Caco-2 (cell line): ENCODE results near the gene REPS1. TPM values are rescaled to one million over a fixed set of nuclear protein-coding genes. Genes with fewer than 3 reads are reported as not detected.

Source experiments
- BruUV-seq: library from RNA; stranded (reverse); fragments of 400-500 nt; replicated peaks from 2 replicates; lab custom pipeline; 2021; lab: Mats Ljungman, UMichigan
- CTCF ChIA-PET: fragments of 300-600 bp; sonication (Branson Sonifier 250); formaldehyde crosslinking; loops from one replicate; lab custom pipeline; 2022; ENCODE audit warnings: antibody characterized with exemption; lab: Charles Lee
- POLR2A ChIA-PET: fragments of 300-600 bp; sonication (Branson Sonifier 250); formaldehyde crosslinking; loops from one replicate; lab custom pipeline; 2022; ENCODE audit warnings: antibody characterized with exemption; lab: Charles Lee
- DNase-seq, 2 experiments: peaks; one replicate each; pipeline versions ENCODE4 v3.0.0 to v3.0.0-alpha.2; 2020 to 2022
- H3K27me3 ChIP-seq: replicated peaks from 2 replicates; pipeline ENCODE4 v1.6.0; 2011; ENCODE audit warnings: low read length; ENCODE audit not compliant: control insufficient read depth, insufficient read depth
- H3K36me3 ChIP-seq: 2 replicates; pipeline ENCODE4 v1.5.1; 2011; ENCODE audit warnings: low read length; ENCODE audit not compliant: control insufficient read depth, insufficient read depth
- H3K4me1 ChIP-seq: fragments of 250-450 bp; sonication (Bioruptor Pico); 2 replicates; pipeline ENCODE4 v1.5.1; 2020; ENCODE audit warnings: mild to moderate bottlenecking
- H3K4me3 ChIP-seq: 2 replicates; pipeline ENCODE4 v1.5.1; 2011; ENCODE audit warnings: low read depth, mild to moderate bottlenecking, control low read depth, low read length
- H3K9me3 ChIP-seq: fragments of 250-450 bp; sonication (Bioruptor Pico); 2 replicates; pipeline ENCODE4 v1.5.1; 2020; ENCODE audit warnings: mild to moderate bottlenecking, moderate library complexity
- H3K27ac Mint-ChIP-seq: one replicate; pipeline ENCODE4 v1.8.0; 2022; ENCODE audit warnings: mixed read lengths; ENCODE audit not compliant: unreplicated experiment
- H3K27me3 Mint-ChIP-seq: one replicate; pipeline ENCODE4 v1.8.0; 2022; ENCODE audit warnings: mixed read lengths; ENCODE audit not compliant: insufficient read depth, unreplicated experiment
- H3K36me3 Mint-ChIP-seq: one replicate; pipeline ENCODE4 v1.8.0; 2022; ENCODE audit warnings: mild to moderate bottlenecking, mixed read lengths; ENCODE audit not compliant: insufficient read depth, unreplicated experiment
- H3K4me1 Mint-ChIP-seq: one replicate; pipeline ENCODE4 v1.8.0; 2022; ENCODE audit warnings: low read depth, mixed read lengths; ENCODE audit not compliant: unreplicated experiment
- H3K4me3 Mint-ChIP-seq: one replicate; pipeline ENCODE4 v1.8.0; 2022; ENCODE audit warnings: mild to moderate bottlenecking, moderate library complexity, mixed read lengths; ENCODE audit not compliant: unreplicated experiment
- H3K9me3 Mint-ChIP-seq: one replicate; pipeline ENCODE4 v1.8.0; 2022; ENCODE audit warnings: mixed read lengths; ENCODE audit not compliant: unreplicated experiment
- CTCF ChIP-seq, 2 experiments: fragments of 200-600 bp in 1 of 2; IDR thresholded peaks; 1 replicate in 1 of 2; 2 replicates in 1 of 2; pipeline versions ENCODE4 v1.5.1 to v1.8.0; 2011 to 2022; ENCODE audit warnings: antibody characterized with exemption in 1 of 2, control low read depth in 1 of 2, inconsistent platforms in 1 of 2, low read depth in 1 of 2, low read length in 1 of 2, mild to moderate bottlenecking in 1 of 2, moderate library complexity in 1 of 2; ENCODE audit not compliant: insufficient read depth in 1 of 2, severe bottlenecking in 1 of 2, unreplicated experiment in 1 of 2
- intact Hi-C: fragments of 100-400 bp; cut with micrococcal nuclease; formaldehyde crosslinking; loops from one replicate; pipeline ENCODE4 v1.10.0; 2022; ENCODE audit not compliant: unreplicated experiment
- total RNA-seq: library from RNA; stranded (reverse); gene quantifications from 2 replicates; pipeline ENCODE4 v1.2.3, GENCODE V29; 2022

REPS1 gene
- total RNA-seq, 1 experiment from 2014 or later, result 74.1 TPM

- no peak overlapping the region for H3K4me3 Mint-ChIP-seq
- no peak overlapping the region for H3K4me3 ChIP-seq
- H3K9me3 ChIP-seq, result no peaks in the 10 kb centered on the region
- CTCF ChIA-PET, result no interaction called here
- H3K27me3 ChIP-seq, result no peaks in the 10 kb centered on the region
- no peaks in the 10 kb centered on the region for H3K36me3 ChIP-seq
- H3K27me3 Mint-ChIP-seq, result no peaks in the 10 kb centered on the region
- H3K36me3 Mint-ChIP-seq, result no peaks in the 10 kb centered on the region
- DNase-seq, result no peak
- intact Hi-C loops, result no loop called here
- H3K4me1 ChIP-seq, result 0 out of 2 replicates have a peak, but pooled peaks cover 10% of the 10 kb centered on the region
- H3K4me1 Mint-ChIP-seq, result peaks cover 6% of the 10 kb centered on the region
- no peak for TF ChIP-seq CTCF (IDR thresholded peaks at IDR 0.05; ENCODE audit: insufficient read depth in 1 of 2, low read depth in 1 of 2, low read length in 1 of 2, severe bottlenecking in 1 of 2, unreplicated experiment in 1 of 2)
- no TSS peak for BruUV-seq
- POLR2A ChIA-PET, result no interaction called here
- H3K9me3 Mint-ChIP-seq, result no peaks in the 10 kb centered on the region
- no peak overlapping the region for H3K27ac Mint-ChIP-seq
Observed at GRCh38 chr6:139007428-139007827, 19.4 kb upstream of the REPS1 start.

- Histone ChIP-seq H3K4me3 (no peak overlapping the region), H3K4me1 (0 out of 2 replicates have a peak, but pooled peaks cover 10% of the 10 kb centered on the region), H3K36me3 (no peaks in the 10 kb centered on the region), H3K27me3 (no peaks in the 10 kb centered on the region), H3K9me3 (no peaks in the 10 kb centered on the region)
- no peaks in the 10 kb centered on the region for H3K27me3 Mint-ChIP-seq
- no peak for TF ChIP-seq CTCF (IDR thresholded peaks at IDR 0.05; ENCODE audit: insufficient read depth in 1 of 2, low read depth in 1 of 2, low read length in 1 of 2, severe bottlenecking in 1 of 2, unreplicated experiment in 1 of 2)
- no peak overlapping the region for H3K27ac Mint-ChIP-seq
- ChIA-PET CTCF (no interaction called here), POLR2A (no interaction called here)
- intact Hi-C loops, result no loop called here
- DNase-seq, result no peak
- H3K4me1 Mint-ChIP-seq, result peaks cover 6% of the 10 kb centered on the region
- no peaks in the 10 kb centered on the region for H3K36me3 Mint-ChIP-seq
- BruUV-seq, result no TSS peak
- H3K9me3 Mint-ChIP-seq, result no peaks in the 10 kb centered on the region
- no peak overlapping the region for H3K4me3 Mint-ChIP-seq
Observed at GRCh38 chr6:139006477-139006876, 18.4 kb upstream of the REPS1 start.

- Histone ChIP-seq H3K36me3 (no peaks in the 10 kb centered on the region), H3K4me3 (no peak overlapping the region), H3K27me3 (no peaks in the 10 kb centered on the region), H3K9me3 (no peaks in the 10 kb centered on the region), H3K4me1 (no peaks in the 10 kb centered on the region)
- H3K4me3 Mint-ChIP-seq, result no peak overlapping the region
- no TSS peak for BruUV-seq
- H3K4me1 Mint-ChIP-seq, result peaks cover 6% of the 10 kb centered on the region
- H3K36me3 Mint-ChIP-seq, result no peaks in the 10 kb centered on the region
- H3K9me3 Mint-ChIP-seq, result no peaks in the 10 kb centered on the region
- POLR2A ChIA-PET, result no interaction called here
- CTCF ChIA-PET, result no interaction called here
- TF ChIP-seq CTCF (IDR thresholded peaks at IDR 0.05; ENCODE audit: insufficient read depth in 1 of 2, low read depth in 1 of 2, low read length in 1 of 2, severe bottlenecking in 1 of 2, unreplicated experiment in 1 of 2), result no peak
- intact Hi-C loops, result no loop called here
- no peaks in the 10 kb centered on the region for H3K27me3 Mint-ChIP-seq
- H3K27ac Mint-ChIP-seq, result no peak overlapping the region
- DNase-seq, result no peak
Observed at GRCh38 chr6:139003751-139004150, 15.7 kb upstream of the REPS1 start.
